DND-41 (cell line): Measurements from ENCODE around the gene BRD1.

Experiments
- CTCF ChIP-seq: IDR thresholded peaks from 2 replicates; pipeline ENCODE4 v1.5.1; 2012; ENCODE audit warnings: borderline replicate concordance, low read length, moderate library complexity, mild to moderate bottlenecking; ENCODE audit not compliant: poor library complexity, severe bottlenecking; ENCODE audit errors: extremely low read depth
- EZH2 ChIP-seq: IDR thresholded peaks from 3 replicates; pipeline ENCODE4 v1.6.1; 2012; ENCODE audit warnings: borderline replicate concordance, low read depth, mild to moderate bottlenecking, moderate library complexity, low read length, inconsistent platforms; ENCODE audit not compliant: severe bottlenecking

- TF ChIP-seq CTCF = no peak
- TF ChIP-seq EZH2 = no peak
Measured at GRCh38 chr22:49764127-49764581, 63.5 kb downstream of the BRD1 start.
